A549 (cell line): ENCODE measurements around the gene SYCE3. TPM values are rescaled to one million over a fixed set of nuclear protein-coding genes. Genes with fewer than 3 reads are reported as not detected.

Source experiments
- ATAC-seq, 2 experiments: fragments of 200-7000 bp in 1 of 2; fragments of >200 bp in 1 of 2; cut with Nextera tagmentation in 1 of 2; cut with Tn5 transposase in 1 of 2; 3 replicates each; pipeline versions ENCODE4 v1.8.0 to v1.9.1; 2018 to 2020; ENCODE audit warnings: mild to moderate bottlenecking in 1 of 2, moderate library complexity in 1 of 2
- CTCF ChIA-PET: fragments of 300-600 bp; sonication (Branson Sonifier 250); formaldehyde crosslinking; extraction: SDS; loops from one replicate; lab custom pipeline; 2021; ENCODE audit warnings: antibody characterized with exemption, inconsistent platforms; lab: Yijun Ruan, JAX
- POLR2A ChIA-PET: fragments of 350-600 bp; formaldehyde crosslinking; extraction: SDS; loops from one replicate; lab custom pipeline; 2021; ENCODE audit warnings: antibody characterized with exemption, inconsistent platforms; lab: Yijun Ruan, JAX
- DNase-seq, 2 experiments: peaks; one replicate each; pipeline versions ENCODE4 v3.0.0 to v3.0.0-alpha.2; 2011 to 2016; ENCODE audit warnings: low read depth in 1 of 2, low spot score in 1 of 2
- FAIRE-seq: peaks from 2 replicates; lab custom pipeline; 2011; peaks lifted over from hg19 to GRCh38; lab: Jason Lieb, UNC
- H3K27ac ChIP-seq, 2 experiments: fragments of >200 bp; sonication (Bioruptor Twin); formaldehyde crosslinking; 3 replicates each; pipeline ENCODE4 v1.5.1; 2016 to 2017
- H3K4me1 ChIP-seq: fragments of >200 bp; sonication (Bioruptor Twin); formaldehyde crosslinking; 3 replicates; pipeline ENCODE4 v1.6.1; 2016
- H3K4me2 ChIP-seq: fragments of >200 bp; sonication (Bioruptor Twin); formaldehyde crosslinking; 3 replicates; pipeline ENCODE4 v1.6.1; 2016
- H3K4me3 ChIP-seq: fragments of >200 bp; sonication (Bioruptor Twin); formaldehyde crosslinking; 3 replicates; pipeline ENCODE4 v1.5.1; 2016
- H3K9me3 ChIP-seq: fragments of >200 bp; sonication (Bioruptor Twin); formaldehyde crosslinking; 3 replicates; pipeline ENCODE4 v1.6.1; 2016
- BHLHE40 ChIP-seq: IDR thresholded peaks from 2 replicates; pipeline ENCODE4 v1.6.1; 2012; ENCODE audit warnings: low read depth, low read length, inconsistent platforms
- CBX2 ChIP-seq: fragments of 200-600 bp; sonication (generic); IDR thresholded peaks from 2 replicates; pipeline ENCODE4 v1.6.1; 2016; ENCODE audit warnings: low read depth, mild to moderate bottlenecking, borderline replicate concordance
- EHMT2 ChIP-seq: fragments of 200-600 bp; sonication (generic); IDR thresholded peaks from 2 replicates; pipeline ENCODE4 v1.6.1; 2016; ENCODE audit warnings: antibody characterized with exemption, low read depth, mild to moderate bottlenecking, moderate library complexity
- FOSB ChIP-seq: fragments of 250-450 bp; sonication (Bioruptor Pico); IDR thresholded peaks from 2 replicates; pipeline ENCODE4 v1.5.0; 2020; ENCODE audit warnings: mild to moderate bottlenecking, moderate library complexity
- FOXS1 ChIP-seq: fragments of 250-450 bp; sonication (Bioruptor Pico); IDR thresholded peaks from 2 replicates; pipeline ENCODE4 v1.5.0; 2020; ENCODE audit warnings: mild to moderate bottlenecking, moderate library complexity
- HDAC2 ChIP-seq: fragments of 200-600 bp; sonication (generic); IDR thresholded peaks from 2 replicates; pipeline ENCODE4 v1.6.1; 2016
- HES2 ChIP-seq: fragments of >200 bp; sonication (Bioruptor Twin); formaldehyde crosslinking; IDR thresholded peaks from 2 replicates; pipeline ENCODE4 v1.6.1; 2016
- HEYL ChIP-seq: fragments of 250-450 bp; sonication (Bioruptor Pico); IDR thresholded peaks from 2 replicates; pipeline ENCODE4 v1.8.0; 2021; ENCODE audit warnings: mild to moderate bottlenecking, moderate library complexity
- HOXB5 ChIP-seq: fragments of 250-450 bp; sonication (Bioruptor Pico); IDR thresholded peaks from 2 replicates; pipeline ENCODE4 v1.5.0; 2020; ENCODE audit warnings: mild to moderate bottlenecking, moderate library complexity
- JUN ChIP-seq, 2 experiments: fragments of >200 bp; sonication (Bioruptor Twin); formaldehyde crosslinking; IDR thresholded peaks; 2 replicates in 1 of 2; 3 replicates in 1 of 2; pipeline ENCODE4 v1.6.1; 2016 to 2017
- JUNB ChIP-seq: fragments of >200 bp; sonication (Bioruptor Twin); formaldehyde crosslinking; IDR thresholded peaks from 2 replicates; pipeline ENCODE4 v1.6.1; 2016
- MAFK ChIP-seq: fragments of 450-650 bp; IDR thresholded peaks from 2 replicates; pipeline ENCODE4 v1.6.1; 2014; ENCODE audit not compliant: partially characterized antibody
- MAX ChIP-seq: IDR thresholded peaks from 2 replicates; pipeline ENCODE4 v1.6.1; 2012
- MAZ ChIP-seq: fragments of 150-350 bp; IDR thresholded peaks from 2 replicates; pipeline ENCODE4 v1.6.1; 2014; ENCODE audit warnings: antibody characterized with exemption, low read depth, low read length, borderline replicate concordance
- NFE2L2 ChIP-seq: fragments of 150-350 bp; conservative IDR thresholded peaks from 2 replicates; pipeline ENCODE4 v1.6.1; 2014; ENCODE audit warnings: low read length
- ZC3H11A ChIP-seq: fragments of 450-650 bp; IDR thresholded peaks from 2 replicates; pipeline ENCODE4 v1.6.1; 2014; ENCODE audit warnings: antibody characterized with exemption, mild to moderate bottlenecking
- ZNF302 ChIP-seq: fragments of 250-450 bp; sonication (Bioruptor Pico); IDR thresholded peaks from 2 replicates; pipeline ENCODE4 v1.9.0; 2021; ENCODE audit warnings: inconsistent platforms, mild to moderate bottlenecking, moderate library complexity
- WGBS: methylation state at CpG from one replicate; pipeline ENCODE4 v1.1.6; 2017; ENCODE audit errors: missing lambda C conversion rate; 5-methylcytosine and 5-hydroxymethylcytosine counted together
- polyA plus RNA-seq, 4 experiments: library from polyadenylated mRNA; depleted of rRNA in 3 of 4; stranded (reverse); fragments of >200 nt; fragmentation: RNase III in 1 of 4; extraction: RNeasy Plus Mini Kit Qiagen cat#74134 plus additional on column Dnase treatment in 1 of 4; gene quantifications; 2 replicates in 3 of 4; 3 replicates in 1 of 4; pipeline ENCODE4 v1.2.3, GENCODE V29; 2011 to 2017

SYCE3 gene
- polyA plus RNA-seq, 2 of the 4 experiments (the other 2 are of a cell fraction), result 0.45 to 0.59 TPM

DNA sequence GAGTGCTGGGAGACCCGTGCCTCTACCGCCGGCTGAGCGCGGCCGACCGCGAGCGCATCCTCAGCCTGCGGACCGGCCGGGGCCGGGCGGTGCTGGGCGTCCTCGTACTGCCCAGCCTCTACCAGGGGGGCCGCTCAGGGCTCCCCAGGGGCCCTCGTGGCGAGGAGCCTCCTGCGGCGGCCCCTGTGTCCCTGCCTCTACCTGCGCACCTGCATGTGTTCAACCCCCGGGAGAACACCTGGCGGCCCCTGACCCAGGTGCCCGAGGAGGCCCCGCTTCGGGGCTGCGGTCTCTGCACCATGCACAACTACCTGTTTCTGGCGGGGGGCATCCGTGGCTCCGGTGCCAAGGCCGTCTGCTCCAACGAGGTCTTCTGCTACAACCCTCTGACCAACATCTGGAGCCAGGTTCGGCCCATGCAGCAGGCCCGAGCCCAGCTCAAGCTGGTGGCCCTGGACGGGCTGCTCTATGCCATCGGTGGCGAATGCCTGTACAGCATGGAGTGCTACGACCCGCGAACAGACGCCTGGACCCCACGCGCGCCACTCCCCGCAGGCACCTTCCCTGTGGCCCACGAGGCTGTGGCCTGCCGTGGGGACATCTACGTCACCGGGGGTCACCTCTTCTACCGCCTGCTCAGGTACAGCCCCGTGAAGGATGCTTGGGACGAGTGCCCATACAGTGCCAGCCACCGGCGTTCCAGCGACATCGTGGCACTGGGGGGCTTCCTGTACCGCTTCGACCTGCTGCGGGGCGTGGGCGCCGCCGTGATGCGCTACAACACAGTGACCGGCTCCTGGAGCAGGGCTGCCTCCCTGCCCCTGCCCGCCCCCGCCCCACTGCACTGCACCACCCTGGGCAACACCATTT is 13.6 kb downstream of the SYCE3 start:
- no peak for TF ChIP-seq JUNB
- no peak for TF ChIP-seq HOXB5 (CRISPR knock-in tag)
- no peak for TF ChIP-seq ZC3H11A
- no peak for TF ChIP-seq NFE2L2
- no peak for TF ChIP-seq HES2
- TF ChIP-seq FOSB, result no peak
- FAIRE-seq, result no peak
- Histone ChIP-seq H3K27ac (no peak overlapping the region), H3K9me3 (no peaks in the 10 kb centered on the region), H3K4me2 (no peak overlapping the region), H3K4me3 (no peak overlapping the region), H3K4me1 (peaks cover 20% of the 10 kb centered on the region)
- WGBS, result 84% methylated on average over 19 of the region's 68 CpGs
- ChIA-PET POLR2A (interaction anchor here (0.9 kb wide), 1 partner anchor 19 kb away, joined by 3 read pairs; the partner anchor contains the start of gene TYMP), CTCF (interaction anchor here (2.9 kb wide), 1 partner anchor 14 kb away, joined by 13 read pairs; the partner anchor contains the start of gene SYCE3)
- DNase-seq, result no peak
- ATAC-seq, result no peak

GRCh38 chr22:50548040-50548920 is 14.4 kb downstream of the SYCE3 start:
- H3K4me2 ChIP-seq, result no peak overlapping the region
- DNase-seq, result no peak
- POLR2A ChIA-PET, result no interaction called here
- no peak for TF ChIP-seq HEYL (CRISPR knock-in tag)
- TF ChIP-seq MAFK, result no peak
- no peak for TF ChIP-seq BHLHE40
- TF ChIP-seq JUN (IDR thresholded peaks at IDR 0.05), result no peak
- no peak for TF ChIP-seq MAZ
- TF ChIP-seq ZNF302 (CRISPR knock-in tag), result no peak
- TF ChIP-seq ZC3H11A, result no peak
- TF ChIP-seq FOSB, result no peak
- no peak for TF ChIP-seq EHMT2
- no peak for TF ChIP-seq MAX
- TF ChIP-seq, all 56 proteins: peak for 0
- WGBS, result 30% methylated on average over 2 of the region's 56 CpGs
- FAIRE-seq (no peak), ATAC-seq (no peak)
- CTCF ChIA-PET, result interaction anchor here (1.0 to 1.8 kb wide), 3 partner anchors 15 to 72 kb away, joined by 3 to 9 read pairs (median 4); partner anchors contain the start of gene SYCE3
- H3K9me3 ChIP-seq, result no peaks in the 10 kb centered on the region
- no peak overlapping the region for H3K4me3 ChIP-seq
- peaks cover 26% of the 10 kb centered on the region for H3K4me1 ChIP-seq
- H3K27ac ChIP-seq, result no peak overlapping the region

DNA sequence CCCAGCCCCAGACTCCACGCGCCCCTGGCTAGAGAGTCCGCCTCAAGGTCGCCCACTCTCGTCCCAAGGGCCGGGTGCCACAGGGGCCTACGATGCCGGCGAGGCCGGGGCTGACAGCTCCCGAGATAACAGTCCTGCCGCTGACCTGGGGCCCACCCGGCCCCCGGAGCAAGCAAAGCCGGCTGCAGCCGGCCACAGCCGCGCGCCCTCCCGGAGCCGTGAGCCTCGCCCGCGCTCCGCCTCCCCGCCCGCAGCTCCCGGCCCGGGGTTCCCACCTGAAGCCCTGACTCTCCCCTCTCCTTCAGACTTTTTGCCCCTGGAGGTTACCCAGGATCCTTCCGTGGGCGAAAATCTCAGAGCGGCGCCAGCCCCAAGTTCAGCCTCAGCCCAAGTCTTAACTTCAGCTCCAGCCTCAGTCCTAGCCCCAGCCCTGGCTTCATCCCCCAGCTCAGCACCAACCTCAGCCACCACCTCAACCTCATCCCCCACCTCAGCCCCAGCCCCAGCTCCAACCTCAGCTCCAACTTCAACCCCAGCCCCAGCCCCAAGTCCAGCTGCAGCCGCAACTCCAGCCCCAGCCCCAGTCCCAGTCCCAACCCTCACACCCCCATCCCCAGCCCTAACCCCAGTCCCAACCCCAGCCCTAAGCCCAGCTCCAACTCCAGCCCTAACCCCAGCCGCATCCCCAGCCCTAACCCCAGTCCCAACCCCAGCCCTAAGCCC is 15.3 kb downstream of the SYCE3 start:
- DNase-seq (no peak), FAIRE-seq (no peak), ATAC-seq (no peak)
- Histone ChIP-seq H3K9me3 (no peaks in the 10 kb centered on the region), H3K4me1 (peaks cover 27% of the 10 kb centered on the region), H3K4me3 (no peak overlapping the region), H3K4me2 (no peak overlapping the region), H3K27ac (peak overlapping the region in 1 of 2 experiments; percentile 84; a peak in 1 of 6 replicates)
- WGBS, result 97% methylated on average over 11 of the region's 35 CpGs
- ChIA-PET POLR2A (no interaction called here), CTCF (interaction anchor here (1.0 to 1.8 kb wide), 4 partner anchors 15 to 73 kb away, joined by 3 to 9 read pairs (median 4); partner anchors contain the start of gene SYCE3)
- TF ChIP-seq FOXS1 (CRISPR knock-in tag) (no peak), HOXB5 (CRISPR knock-in tag) (no peak), HDAC2 (no peak), CBX2 (no peak)
